HG02610 (cell line): ENCODE results near the gene PDK4.
"Not testable (repeated sequence)": the region's sequence is repeated elsewhere in the genome, so short reads cannot be mapped to it uniquely, and the experiment has no call there.

Experiments used
- ATAC-seq: cut with Tn5 transposase; IDR thresholded peaks from one replicate; pipeline ENCODE4 v1.9.1; 2021; ENCODE audit warnings: mild to moderate bottlenecking, moderate library complexity; ENCODE audit not compliant: unreplicated experiment

The PDK4 gene

GRCh38 chr7:95605275-95605674 is 9.0 kb upstream of the PDK4 start:
- no peak for ATAC-seq

DNA sequence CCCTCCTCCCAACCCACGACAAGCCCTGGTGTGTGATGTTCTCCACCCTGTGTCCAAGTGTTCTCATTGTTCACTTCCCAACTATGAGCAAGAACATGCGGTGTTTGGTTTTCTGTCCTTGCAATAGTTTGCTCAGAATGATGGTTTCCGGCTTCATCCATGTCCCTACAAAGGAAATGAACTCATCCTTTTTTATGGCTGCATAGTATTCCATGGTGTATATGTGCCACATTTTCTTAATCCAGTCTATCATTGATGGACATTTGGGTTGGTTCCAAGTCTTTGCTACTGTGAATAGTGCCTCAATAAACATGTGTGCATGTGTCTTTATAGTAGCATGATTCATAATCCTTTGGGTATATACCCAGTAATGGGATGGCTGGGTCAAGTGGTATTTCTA is 8.5 kb upstream of the PDK4 start:
- ATAC-seq, result not testable (repeated sequence)

DNA sequence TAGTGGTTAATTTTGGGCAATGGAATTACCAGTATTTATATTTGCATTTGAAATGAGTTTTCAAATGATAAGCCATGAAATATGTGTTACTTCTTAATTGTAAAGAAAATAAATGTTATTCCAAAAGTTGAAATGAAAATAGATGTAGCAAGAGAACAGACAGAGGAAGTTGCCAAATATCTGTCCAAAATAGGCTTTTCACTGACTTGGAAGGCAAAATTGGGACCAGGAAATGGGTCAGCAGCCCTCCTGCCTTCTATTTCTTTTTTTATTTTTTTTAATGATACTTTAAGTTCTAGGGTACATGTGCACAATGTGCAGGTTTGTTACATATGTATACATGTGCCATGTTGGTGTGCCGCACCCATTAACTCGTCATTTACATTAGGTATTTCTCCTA is 8.1 kb upstream of the PDK4 start:
- ATAC-seq, result not testable (repeated sequence)

DNA sequence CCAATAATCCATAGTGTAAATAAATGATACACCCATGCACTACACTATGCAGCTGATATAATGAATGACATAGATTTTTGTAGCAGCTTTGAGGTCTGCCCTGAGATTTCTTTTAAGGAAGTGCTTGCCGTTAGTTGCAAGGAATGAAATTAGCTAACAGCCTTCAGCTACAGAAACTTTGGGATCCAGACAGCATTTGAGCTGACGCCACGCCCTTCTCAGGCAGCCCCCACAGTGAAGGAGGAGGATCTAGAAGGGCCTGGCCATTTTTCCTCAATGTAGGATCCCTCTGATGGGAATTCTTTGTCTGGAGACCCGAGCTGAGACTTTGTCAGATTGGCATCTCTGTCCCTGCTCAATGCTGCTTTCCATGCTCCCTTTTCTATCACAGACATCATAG is 6.1 kb upstream of the PDK4 start:
- no peak for ATAC-seq

GRCh38 chr7:95601316-95601715 is 5.0 kb upstream of the PDK4 start:
- no peak for ATAC-seq

DNA sequence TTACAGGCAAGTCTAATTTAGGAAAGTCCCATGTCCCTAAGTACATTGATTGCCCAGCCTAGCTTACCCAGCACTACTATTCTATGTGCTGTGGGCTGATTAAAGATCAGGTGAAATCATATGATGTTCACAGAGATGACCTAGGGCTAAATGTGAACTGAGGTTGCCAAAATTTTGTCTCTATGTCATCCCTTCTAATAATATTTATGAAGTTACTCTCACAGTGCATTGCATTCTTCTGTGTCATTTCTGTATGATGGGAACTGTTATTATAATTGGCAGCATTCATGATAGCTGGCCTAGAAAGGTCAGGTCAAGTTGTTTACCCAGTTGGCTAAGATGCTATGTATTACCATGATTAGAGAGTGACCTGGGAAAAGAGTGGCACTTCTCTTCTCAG is 2.8 kb upstream of the PDK4 start:
- ATAC-seq, result no peak

GRCh38 chr7:95598511-95598910 is 2.2 kb upstream of the PDK4 start:
- no peak for ATAC-seq

- ATAC-seq, result no peak
Measured at GRCh38 chr7:95595746-95596197, 544 bp downstream of the PDK4 start.

GRCh38 chr7:95594185-95594584 is 2.1 kb downstream of the PDK4 start:
- ATAC-seq, result no peak

GRCh38 chr7:95593343-95593742 is 3.0 kb downstream of the PDK4 start:
- ATAC-seq, result no peak

GRCh38 chr7:95592570-95592969 is 3.7 kb downstream of the PDK4 start:
- ATAC-seq, result no peak

- no peak for ATAC-seq
Measured at GRCh38 chr7:95590387-95591248, 5.7 kb downstream of the PDK4 start.

DNA sequence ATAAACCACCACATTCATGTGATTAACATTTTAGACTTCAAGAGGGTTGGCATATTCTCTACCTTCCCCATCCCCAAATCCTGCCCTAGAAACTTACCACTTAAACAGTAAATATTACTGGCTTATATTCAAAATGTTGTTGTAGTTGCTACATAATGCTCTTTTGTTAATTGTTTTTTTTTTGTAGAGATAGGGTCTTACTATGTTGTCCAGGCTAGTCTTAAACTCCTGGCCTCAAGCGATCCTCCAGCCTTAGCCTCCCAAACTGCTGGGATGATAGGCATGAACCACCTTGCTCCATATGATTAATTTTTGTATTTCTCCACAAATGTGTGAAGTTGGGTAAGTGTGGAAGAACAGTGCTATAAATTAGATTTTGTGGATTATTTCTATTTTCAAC is 6.5 kb downstream of the PDK4 start:
- ATAC-seq, result no peak

- no peak for ATAC-seq
Measured at GRCh38 chr7:95589031-95589430, 7.3 kb downstream of the PDK4 start.

- ATAC-seq, result no peak
Measured at GRCh38 chr7:95586951-95587301, 9.4 kb downstream of the PDK4 start.

GRCh38 chr7:95585426-95585789 is 10.9 kb downstream of the PDK4 start:
- no peak for ATAC-seq

- ATAC-seq, result no peak
Measured at GRCh38 chr7:95584769-95585425, 11.4 kb downstream of the PDK4 start.

- no peak for ATAC-seq
Measured at GRCh38 chr7:95583834-95584621, 12.3 kb downstream of the PDK4 start.

DNA sequence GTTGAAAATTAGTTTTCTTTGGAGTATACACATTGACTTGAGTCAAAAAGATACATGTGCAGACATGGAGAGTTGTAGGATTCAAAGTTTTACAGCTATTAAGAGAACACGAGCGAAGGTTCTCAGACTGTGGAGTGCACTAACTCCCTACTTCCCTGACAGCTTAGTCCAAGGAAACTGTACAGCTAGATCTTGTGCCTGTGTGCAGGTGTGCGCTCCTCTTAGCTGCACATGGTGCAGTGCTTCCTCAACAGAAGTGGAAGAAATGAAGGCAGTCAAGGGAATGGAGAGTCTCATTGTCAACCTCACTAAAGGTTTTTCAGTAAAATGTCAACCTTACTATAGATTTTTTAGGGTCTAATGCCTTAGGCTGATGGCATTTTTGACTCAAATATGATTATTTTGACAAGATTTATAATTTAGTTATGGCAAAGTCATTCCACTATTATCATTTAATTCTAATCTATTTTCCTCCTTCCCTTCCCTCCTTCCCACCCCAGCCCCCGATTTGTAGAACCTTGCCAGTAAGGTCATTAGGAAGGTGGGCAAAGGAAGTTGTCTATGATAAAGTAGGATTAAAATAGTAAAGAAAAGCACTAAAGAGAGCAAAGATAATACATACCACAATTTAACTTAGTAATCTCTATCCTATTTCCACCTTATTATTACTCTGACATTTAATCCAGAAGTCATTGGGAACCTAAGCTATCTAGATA is 13.6 kb downstream of the PDK4 start:
- ATAC-seq, result no peak

DNA sequence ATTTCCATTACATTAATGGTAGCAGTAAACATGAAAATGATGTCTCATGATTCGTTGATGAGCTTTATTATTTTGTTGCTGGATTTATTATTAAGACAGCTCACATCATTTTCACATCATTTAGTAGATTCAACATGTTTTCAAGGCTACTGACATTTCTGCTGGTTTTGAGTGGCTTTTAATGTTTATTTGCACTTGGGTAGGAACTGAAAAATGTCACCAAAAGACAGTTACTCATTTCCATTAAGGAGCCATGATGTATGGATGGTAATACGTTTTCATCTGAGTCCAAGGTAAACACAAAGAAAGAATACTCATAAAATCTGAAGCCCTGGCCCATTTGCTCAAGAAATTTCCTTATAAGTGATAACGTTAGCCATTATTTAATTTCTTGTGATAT is 14.8 kb downstream of the PDK4 start:
- no peak for ATAC-seq

DNA sequence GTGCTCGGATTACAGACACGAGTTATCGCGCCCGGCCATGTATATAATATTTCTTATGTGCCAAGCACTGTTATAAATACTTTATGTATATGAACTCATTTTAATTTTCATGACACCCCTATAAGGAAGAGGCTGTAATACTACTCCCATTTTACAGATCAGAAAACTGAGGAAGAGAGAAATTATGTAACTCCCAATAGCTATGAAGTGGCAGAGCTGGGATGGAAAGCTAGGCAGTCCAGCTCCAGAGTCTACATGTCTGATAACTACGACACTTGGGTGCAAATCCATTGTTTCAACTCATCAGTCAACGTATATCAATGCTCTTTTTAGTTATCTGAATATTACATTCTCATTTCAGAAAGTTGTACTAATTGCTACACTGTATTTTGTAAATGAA is 17.0 kb downstream of the PDK4 start:
- no peak for ATAC-seq
